Measurements from ENCODE around the gene LMTK3. TPM values are rescaled to one million over a fixed set of nuclear protein-coding genes. Genes with fewer than 3 reads are reported as not detected.

The LMTK3 gene
- total and polyA plus RNA-seq, 2 experiments from 2014 or later: 0.22 TPM; not detected in 1

GRCh38 chr19:48500830-48501493 is 10.7 kb downstream of the LMTK3 start:
- TF ChIP-seq EZH2phosphoT487 (IDR thresholded peaks at IDR 0.05; ENCODE audit: insufficient read depth, low read depth) (no peak), EZH2 (IDR thresholded peaks at IDR 0.05; ENCODE audit: insufficient read depth, poor library complexity, severe bottlenecking) (no peak)
- Histone ChIP-seq H3K4me1 (ENCODE audit: insufficient read depth) (no peaks in the 10 kb centered on the region), H3K36me3 (ENCODE audit: low read depth) (no peaks in the 10 kb centered on the region), H3K9ac (no peak overlapping the region), H3K4me3 (no peak overlapping the region), H3K4me2 (ENCODE audit: unreplicated experiment) (no peak overlapping the region), H3K27ac (no peak overlapping the region), H3F3A (ENCODE audit: insufficient read depth) (peaks cover 1% of the 10 kb centered on the region), H3K9me3 (ENCODE audit: low read depth) (no peaks in the 10 kb centered on the region), H3K9me2 (ENCODE audit: insufficient read depth) (no peaks in the 10 kb centered on the region), H2AFZ (no peak overlapping the region), H3K79me2 (ENCODE audit: insufficient read depth) (no peaks in the 10 kb centered on the region), H4K20me1 (ENCODE audit: insufficient read depth) (no peaks in the 10 kb centered on the region), H3K27me3 (replicated peaks; ENCODE audit: insufficient read depth) (peaks cover 26% of the 10 kb centered on the region)
- 46% methylated on average over 28 to 32 of the region's 32 CpGs for WGBS, 2 experiments (ENCODE audit: low coverage in 1 of 2, low lambda C conversion rate in 2 of 2, missing lambda C conversion rate in 2 of 2)
- no peak for DNase-seq
- in situ Hi-C loops (cut with MboI): no loop called here

- Histone ChIP-seq H4K20me1 (ENCODE audit: insufficient read depth) (no peaks in the 10 kb centered on the region), H3K27ac (no peak overlapping the region), H3F3A (ENCODE audit: insufficient read depth) (peaks cover 13% of the 10 kb centered on the region), H3K36me3 (ENCODE audit: low read depth) (no peaks in the 10 kb centered on the region), H3K9me3 (ENCODE audit: low read depth) (no peaks in the 10 kb centered on the region), H2AFZ (no peak overlapping the region), H3K4me3 (no peak overlapping the region), H3K27me3 (replicated peaks; ENCODE audit: insufficient read depth) (peaks cover 26% of the 10 kb centered on the region), H3K79me2 (ENCODE audit: insufficient read depth) (no peaks in the 10 kb centered on the region), H3K9ac (no peak overlapping the region), H3K9me2 (ENCODE audit: insufficient read depth) (no peaks in the 10 kb centered on the region), H3K4me1 (ENCODE audit: insufficient read depth) (0 out of 2 replicates have a peak, but pooled peaks cover 3% of the 10 kb centered on the region), H3K4me2 (ENCODE audit: unreplicated experiment) (no peak overlapping the region)
- no peak for DNase-seq
- 0 to 37% methylated on average over 1 to 44 of the region's 44 CpGs for WGBS, 2 experiments (ENCODE audit: low coverage in 1 of 2, low lambda C conversion rate in 2 of 2, missing lambda C conversion rate in 2 of 2)
- in situ Hi-C loops (cut with MboI): no loop called here
- TF ChIP-seq EZH2phosphoT487 (IDR thresholded peaks at IDR 0.05; ENCODE audit: insufficient read depth, low read depth) (no peak), EZH2 (IDR thresholded peaks at IDR 0.05; ENCODE audit: insufficient read depth, poor library complexity, severe bottlenecking) (no peak)
These were observed 12.1 kb downstream of the LMTK3 start for GRCh38 chr19:48499316-48500090.

GRCh38 chr19:48498595-48499311 is 12.9 kb downstream of the LMTK3 start:
- Histone ChIP-seq H3K4me2 (ENCODE audit: unreplicated experiment) (no peak overlapping the region), H4K20me1 (ENCODE audit: insufficient read depth) (no peaks in the 10 kb centered on the region), H3K4me3 (no peak overlapping the region), H3K4me1 (ENCODE audit: insufficient read depth) (peaks cover 7% of the 10 kb centered on the region; the same call in 1 of the 2 replicates), H3K9ac (no peak overlapping the region), H2AFZ (no peak overlapping the region), H3K79me2 (ENCODE audit: insufficient read depth) (no peaks in the 10 kb centered on the region), H3F3A (ENCODE audit: insufficient read depth) (peaks cover 13% of the 10 kb centered on the region), H3K36me3 (ENCODE audit: low read depth) (no peaks in the 10 kb centered on the region), H3K9me2 (ENCODE audit: insufficient read depth) (no peaks in the 10 kb centered on the region), H3K27me3 (replicated peaks; ENCODE audit: insufficient read depth) (peaks cover 26% of the 10 kb centered on the region), H3K9me3 (ENCODE audit: low read depth) (no peaks in the 10 kb centered on the region), H3K27ac (no peak overlapping the region)
- 21 to 24% methylated on average over 13 to 35 of the region's 59 CpGs for WGBS, 2 experiments (ENCODE audit: low coverage in 1 of 2, low lambda C conversion rate in 2 of 2, missing lambda C conversion rate in 2 of 2)
- in situ Hi-C loops (cut with MboI): no loop called here
- no peak for TF ChIP-seq EZH2phosphoT487 (IDR thresholded peaks at IDR 0.05; ENCODE audit: insufficient read depth, low read depth)
- peak; percentile 61 for TF ChIP-seq EZH2 (IDR thresholded peaks at IDR 0.05; ENCODE audit: insufficient read depth, poor library complexity, severe bottlenecking)
- no peak for DNase-seq

All from GM23248 (cell line).